Spinal cord (tissue), 10 donors: ENCODE measurements around the gene LRRC14B. TPM values are rescaled to one million over a fixed set of nuclear protein-coding genes. Genes with fewer than 3 reads are reported as not detected.

Experiments
- DNase-seq, 6 donors: peaks; one replicate each; pipeline versions ENCODE4 v3.0.0 to v3.0.0-alpha.2; 2013 to 2015; ENCODE audit warnings: low spot score in 6 of 6, low read depth in 4 of 6
- H3K27ac ChIP-seq: one replicate; pipeline ENCODE4 v1.5.1; 2013; ENCODE audit warnings: low read depth, low read length, control low read depth
- H3K27me3 ChIP-seq: one replicate; pipeline ENCODE4 v1.6.1; 2013; ENCODE audit warnings: low read length; ENCODE audit not compliant: control insufficient read depth, insufficient read depth
- H3K36me3 ChIP-seq: one replicate; pipeline ENCODE4 v1.6.1; 2013; ENCODE audit warnings: low read length; ENCODE audit not compliant: control insufficient read depth, insufficient read depth
- H3K4me1 ChIP-seq: one replicate; pipeline ENCODE4 v1.6.1; 2013; ENCODE audit warnings: low read length; ENCODE audit not compliant: control insufficient read depth, insufficient read depth
- H3K4me3 ChIP-seq: one replicate; pipeline ENCODE4 v1.5.1; 2013; ENCODE audit warnings: low read depth, low read length, control low read depth
- H3K9me3 ChIP-seq: one replicate; pipeline ENCODE4 v1.6.1; 2013; ENCODE audit warnings: low read length; ENCODE audit not compliant: control insufficient read depth, insufficient read depth
- WGBS: methylation state at CpG from one replicate; pipeline ENCODE4 v1.1.5; 2013; ENCODE audit warnings: missing lambda C conversion rate; ENCODE audit not compliant: insufficient coverage; 5-methylcytosine and 5-hydroxymethylcytosine counted together
- polyA plus RNA-seq, 2 donors: library from polyadenylated mRNA; unstranded; fragments of 120-200 nt; gene quantifications; one replicate each; pipeline ENCODE4 v1.2.1, GENCODE V29; 2013; ENCODE audit not compliant: insufficient read length in 2 of 2
- total RNA-seq, 2 donors: library from RNA; depleted of rRNA in 1 of 2; stranded (reverse); fragments of 120-200 nt in 1 of 2; fragments of >200 nt in 1 of 2; gene quantifications; one replicate each; pipeline versions ENCODE4 v1.2.3 to v1.2.4, GENCODE V29; 2013 to 2014
- donor health status: healthy.

LRRC14B gene
- total and polyA plus RNA-seq, 4 donors: 0.39 to 2.7 (median 1.1) TPM

- 100% methylated on average over 8 of the region's 10 CpGs for WGBS
- Histone ChIP-seq H3K4me1 (peaks cover 32% of the 10 kb centered on the region), H3K36me3 (peaks cover 19% of the 10 kb centered on the region), H3K9me3 (no peaks in the 10 kb centered on the region), H3K27me3 (no peaks in the 10 kb centered on the region), H3K4me3 (no peak overlapping the region), H3K27ac (no peak overlapping the region)
- no peak for DNase-seq
These were observed 1.8 kb upstream of the LRRC14B start for GRCh38 chr5:189486-189885.

DNA sequence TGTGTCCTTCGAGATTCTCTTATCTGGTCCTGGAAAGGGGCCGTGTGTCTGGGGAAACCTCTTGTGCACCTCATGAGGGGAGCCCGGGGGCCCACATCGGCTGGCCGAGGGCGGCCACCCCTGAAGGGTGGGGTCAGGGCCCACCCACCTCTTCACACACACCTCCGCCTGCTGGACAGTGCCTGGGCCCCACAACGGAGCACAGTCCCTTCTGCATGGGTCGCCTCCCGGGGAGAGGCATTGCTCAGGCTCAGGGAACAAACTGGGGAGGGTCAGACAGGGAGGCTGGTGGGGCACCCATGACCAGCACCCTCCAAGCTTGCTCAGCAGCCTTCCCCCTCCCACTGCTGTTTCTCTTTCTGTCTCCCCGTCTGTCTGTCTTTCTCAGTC lies 1.3 kb upstream of the LRRC14B start:
- 73% methylated on average over 11 of the region's 11 CpGs for WGBS
- no peak for DNase-seq

DNA sequence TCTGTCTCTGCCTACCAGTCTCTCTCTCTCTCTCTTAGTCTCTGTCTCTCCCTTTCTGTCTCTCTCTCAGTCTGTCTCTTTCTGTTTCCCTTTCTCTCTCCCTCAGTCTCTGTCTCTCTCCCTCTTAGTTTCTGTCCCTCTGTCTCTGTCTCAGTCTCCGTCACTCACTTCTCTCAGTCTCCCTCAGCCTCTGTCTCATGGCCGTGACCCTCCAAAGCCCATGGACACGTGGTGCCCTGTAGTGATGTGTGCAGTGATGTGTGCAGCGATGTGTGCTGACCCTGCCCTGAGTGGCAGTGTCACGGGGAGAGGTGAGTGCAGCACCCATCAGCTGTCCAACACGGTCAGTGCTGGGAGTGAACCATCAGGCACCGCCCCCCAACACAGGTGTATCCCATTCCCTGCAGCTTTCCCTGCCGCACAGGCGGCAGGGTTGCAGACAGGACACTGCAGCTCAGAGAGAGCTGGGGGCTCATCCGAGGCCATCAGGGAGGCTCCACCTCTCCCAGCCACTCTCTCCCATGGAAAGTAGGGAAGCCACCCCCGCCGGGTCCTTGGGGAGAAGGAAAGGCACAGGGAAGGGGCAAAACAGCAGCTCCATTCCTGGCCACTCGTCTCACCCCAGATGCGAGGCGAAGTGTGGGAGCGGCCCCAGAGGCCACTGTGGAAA lies 794 bp upstream of the LRRC14B start:
- peaks cover 32% of the 10 kb centered on the region for H3K4me1 ChIP-seq
- no peaks in the 10 kb centered on the region for H3K9me3 ChIP-seq
- 60% methylated on average over 10 of the region's 16 CpGs for WGBS
- no peak for DNase-seq
- H3K4me3 ChIP-seq: no peak overlapping the region
- no peak overlapping the region for H3K27ac ChIP-seq
- no peaks in the 10 kb centered on the region for H3K27me3 ChIP-seq
- H3K36me3 ChIP-seq: peaks cover 22% of the 10 kb centered on the region

More for the DNA sequence above, 1.3 kb upstream of the LRRC14B start:
- H3K4me1 ChIP-seq: peaks cover 32% of the 10 kb centered on the region
- no peak overlapping the region for H3K27ac ChIP-seq
- H3K9me3 ChIP-seq: no peaks in the 10 kb centered on the region
- H3K36me3 ChIP-seq: peaks cover 23% of the 10 kb centered on the region
- no peaks in the 10 kb centered on the region for H3K27me3 ChIP-seq
- H3K4me3 ChIP-seq: no peak overlapping the region

DNA sequence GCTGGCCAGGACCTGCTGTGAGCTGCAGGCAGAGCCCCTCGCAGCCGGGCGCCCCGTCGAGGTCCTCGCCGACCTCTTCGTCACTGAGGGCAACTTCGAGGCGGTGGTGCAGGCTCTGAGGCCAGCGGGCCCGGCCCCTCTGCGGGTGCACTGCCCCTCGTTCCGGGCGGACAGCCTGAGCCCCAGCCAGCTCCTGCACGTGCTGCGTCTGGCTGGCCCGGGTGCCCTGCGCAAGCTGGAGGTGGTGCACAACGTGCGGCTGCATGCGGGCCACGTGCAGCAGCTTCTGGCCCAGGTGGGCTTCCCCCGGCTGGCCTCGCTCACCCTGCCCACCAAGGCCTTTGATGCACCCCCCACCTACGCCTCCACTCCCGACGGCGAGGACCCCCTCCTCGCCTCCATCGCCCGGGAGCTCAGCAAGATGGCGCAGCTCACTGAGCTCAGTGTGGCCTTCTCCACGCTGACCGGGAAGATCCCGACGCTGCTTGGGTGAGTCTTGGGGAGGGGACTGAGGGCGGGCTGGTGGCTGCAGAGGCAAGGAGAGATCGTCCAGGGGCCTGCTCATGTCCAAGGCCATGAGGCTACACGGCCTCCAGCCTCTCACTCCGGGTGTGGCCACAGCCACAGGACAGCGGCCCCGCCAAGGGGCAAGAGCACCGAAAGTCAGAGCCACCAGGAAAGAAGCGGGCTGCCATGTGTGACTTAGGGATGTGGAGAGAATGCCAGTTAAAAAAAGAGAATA lies 825 bp downstream of the LRRC14B start:
- 86% methylated on average over 38 of the region's 46 CpGs for WGBS
- no peak for DNase-seq
- Histone ChIP-seq H3K27me3 (no peaks in the 10 kb centered on the region), H3K9me3 (no peaks in the 10 kb centered on the region), H3K4me3 (no peak overlapping the region), H3K36me3 (peaks cover 14% of the 10 kb centered on the region), H3K4me1 (peaks cover 37% of the 10 kb centered on the region), H3K27ac (no peak overlapping the region)

DNA sequence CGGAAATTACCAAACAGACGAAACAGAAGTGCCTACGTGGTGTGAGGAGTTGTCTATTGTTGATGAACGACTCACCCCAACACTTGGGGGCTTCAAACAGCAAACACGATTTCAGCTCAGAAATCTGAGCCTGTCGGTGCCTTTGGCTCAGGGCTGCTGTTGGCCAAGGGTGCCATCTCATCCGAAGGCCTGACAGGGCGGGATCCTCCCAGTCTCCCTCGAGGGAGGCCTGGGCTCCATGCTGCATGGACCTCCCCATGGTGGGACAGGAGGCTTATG lies 1.3 kb downstream of the LRRC14B start:
- 86% methylated on average over 9 of the region's 9 CpGs for WGBS
- no peak for DNase-seq
- no peaks in the 10 kb centered on the region for H3K27me3 ChIP-seq
- no peak overlapping the region for H3K27ac ChIP-seq
- H3K4me3 ChIP-seq: no peak overlapping the region
- no peaks in the 10 kb centered on the region for H3K9me3 ChIP-seq
- H3K36me3 ChIP-seq: peaks cover 14% of the 10 kb centered on the region
- H3K4me1 ChIP-seq: peaks cover 38% of the 10 kb centered on the region

GRCh38 chr5:192970-193831 lies 1.9 kb downstream of the LRRC14B start:
- peaks cover 15% of the 10 kb centered on the region for H3K36me3 ChIP-seq
- WGBS: 97% methylated on average over 13 of the region's 17 CpGs
- no peaks in the 10 kb centered on the region for H3K27me3 ChIP-seq
- no peak overlapping the region for H3K27ac ChIP-seq
- H3K4me3 ChIP-seq: no peak overlapping the region
- no peaks in the 10 kb centered on the region for H3K9me3 ChIP-seq
- peaks cover 35% of the 10 kb centered on the region for H3K4me1 ChIP-seq
- DNase-seq: no peak

DNA sequence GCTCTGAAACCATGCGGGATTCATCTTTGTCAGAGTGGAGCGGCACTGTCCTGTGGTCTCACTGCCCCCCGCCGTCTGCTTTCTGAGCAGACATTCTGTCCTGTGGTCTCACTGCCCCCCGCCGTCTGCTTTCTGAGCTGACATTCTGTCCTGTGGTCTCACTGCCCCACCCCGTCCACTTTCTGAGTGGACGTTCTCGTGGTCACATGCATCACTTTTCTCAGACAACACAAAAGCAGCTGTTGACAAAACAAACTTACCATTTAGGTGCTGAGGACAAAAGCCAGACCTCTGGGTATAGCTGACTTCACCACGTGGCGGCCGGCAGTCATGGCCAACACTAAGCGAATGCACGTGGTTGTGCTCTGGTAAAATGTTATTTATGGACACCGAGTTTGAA lies 2.8 kb downstream of the LRRC14B start:
- Histone ChIP-seq H3K4me1 (peaks cover 28% of the 10 kb centered on the region), H3K9me3 (no peaks in the 10 kb centered on the region), H3K27me3 (no peaks in the 10 kb centered on the region), H3K4me3 (no peak overlapping the region), H3K27ac (no peak overlapping the region), H3K36me3 (peaks cover 24% of the 10 kb centered on the region)
- DNase-seq: no peak
- 84% methylated on average over 9 of the region's 15 CpGs for WGBS

DNA sequence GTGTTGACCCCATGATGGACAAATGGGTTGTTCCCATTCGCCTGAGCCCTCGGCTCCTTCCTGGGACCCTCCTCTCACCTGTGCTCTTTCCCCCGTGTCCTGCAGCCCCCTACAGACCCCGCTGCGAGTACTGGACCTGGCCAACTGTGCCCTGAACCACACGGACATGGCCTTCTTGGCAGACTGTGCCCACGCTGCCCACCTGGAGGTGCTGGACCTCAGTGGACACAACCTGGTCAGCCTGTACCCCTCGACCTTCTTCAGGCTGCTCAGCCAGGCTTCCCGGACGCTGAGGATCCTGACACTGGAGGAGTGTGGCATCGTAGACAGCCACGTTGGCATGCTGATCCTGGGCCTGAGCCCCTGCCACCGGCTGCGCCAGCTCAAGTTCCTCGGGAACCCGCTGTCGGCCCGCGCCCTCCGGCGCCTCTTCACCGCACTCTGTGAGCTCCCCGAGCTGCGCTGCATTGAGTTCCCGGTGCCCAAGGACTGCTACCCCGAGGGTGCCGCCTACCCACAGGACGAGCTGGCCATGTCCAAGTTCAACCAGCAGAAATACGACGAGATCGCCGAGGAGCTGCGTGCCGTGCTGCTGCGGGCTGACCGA lies 3.4 kb downstream of the LRRC14B start:
- DNase-seq: no peak
- no peak overlapping the region for H3K27ac ChIP-seq

DNA sequence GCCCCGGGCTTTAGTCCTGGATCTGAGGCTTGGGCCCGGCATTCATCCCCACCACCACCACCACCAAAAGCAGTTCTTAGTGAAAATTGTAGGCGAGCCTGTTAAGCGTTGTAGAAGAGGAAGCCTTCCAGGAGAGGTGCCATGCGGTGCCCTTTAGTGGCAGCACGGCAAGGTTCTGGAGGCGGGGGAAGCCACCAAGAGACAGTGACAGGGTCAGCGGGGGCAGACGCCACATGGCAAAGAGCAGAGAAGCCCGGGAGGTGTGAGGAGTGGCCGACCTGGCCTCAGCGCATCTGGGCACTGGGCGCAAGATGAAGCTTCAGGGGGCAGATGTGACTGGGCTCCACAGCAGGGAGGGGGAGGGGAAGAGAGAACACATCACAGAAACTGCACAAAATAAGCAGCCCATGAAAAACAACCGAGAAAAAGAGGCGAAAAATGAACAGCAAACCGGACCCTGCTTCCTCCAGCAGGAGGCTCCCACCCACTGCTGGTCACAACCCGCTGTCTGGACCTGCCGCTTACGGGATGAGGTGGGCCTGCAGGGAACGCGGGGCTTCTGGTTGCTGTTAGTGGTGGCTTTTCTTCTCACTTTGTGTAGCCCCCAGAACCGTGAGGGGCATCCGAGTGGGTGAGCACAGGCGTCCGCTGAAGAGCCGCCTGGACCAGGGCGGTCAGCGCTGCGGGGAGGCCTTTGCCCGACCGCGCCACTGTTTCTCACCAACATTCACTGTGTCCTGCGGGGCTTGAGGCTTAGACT lies 4.3 kb downstream of the LRRC14B start:
- Histone ChIP-seq H3K4me3 (no peak overlapping the region), H3K27ac (no peak overlapping the region), H3K9me3 (no peaks in the 10 kb centered on the region), H3K36me3 (peaks cover 36% of the 10 kb centered on the region), H3K4me1 (peaks cover 27% of the 10 kb centered on the region), H3K27me3 (no peaks in the 10 kb centered on the region)
- WGBS: 83% methylated on average over 28 of the region's 33 CpGs
- no peak for DNase-seq

More for the DNA sequence above, 3.4 kb downstream of the LRRC14B start:
- Histone ChIP-seq H3K9me3 (no peaks in the 10 kb centered on the region), H3K4me3 (no peak overlapping the region), H3K4me1 (peaks cover 28% of the 10 kb centered on the region), H3K36me3 (peaks cover 30% of the 10 kb centered on the region), H3K27me3 (no peaks in the 10 kb centered on the region)
- 95% methylated on average over 36 of the region's 36 CpGs for WGBS
